AG04449 (cell line): ENCODE data around the gene NMRAL1.

Source experiments
- CTCF ChIA-PET: fragments of 350-600 bp; formaldehyde crosslinking; extraction: SDS; loops from one replicate; lab custom pipeline; 2021; ENCODE audit warnings: antibody characterized with exemption; lab: Yijun Ruan, JAX
- POLR2A ChIA-PET: fragments of 400-600, 350-600 bp; formaldehyde crosslinking; extraction: SDS; loops from one replicate; lab custom pipeline; 2020; ENCODE audit warnings: antibody characterized with exemption, inconsistent platforms; lab: Yijun Ruan, JAX
- DNase-seq: peaks from one replicate; pipeline ENCODE4 v3.0.0-alpha.2; 2010; ENCODE audit warnings: low read depth, low spot score
- H3K4me3 ChIP-seq: 2 replicates; pipeline ENCODE4 v1.5.1; 2011; ENCODE audit warnings: low read depth, mild to moderate bottlenecking, control low read depth, low read length
- CTCF ChIP-seq: IDR thresholded peaks from one replicate; pipeline ENCODE4 v1.5.1; 2011; ENCODE audit warnings: mild to moderate bottlenecking, moderate library complexity, low read length, control low read depth, inconsistent platforms; ENCODE audit not compliant: insufficient read depth; ENCODE audit errors: missing control alignments

Gene NMRAL1

GRCh38 chr16:4499196-4499555 is 24.8 kb upstream of the NMRAL1 start:
- H3K4me3 ChIP-seq: no peak overlapping the region
- ChIA-PET CTCF (interaction anchor here (0.8 to 4.7 kb wide), 7 partner anchors 8 to 125 kb away, joined by 3 to 42 read pairs (median 9); no protein-coding TSS in a partner anchor), POLR2A (no interaction called here)
- DNase-seq: no peak
- no peak for TF ChIP-seq CTCF

- no peak for DNase-seq
- no peak overlapping the region for H3K4me3 ChIP-seq
- TF ChIP-seq CTCF: no peak
- ChIA-PET CTCF (interaction anchor here (0.8 to 4.7 kb wide), 6 partner anchors 8 to 125 kb away, joined by 3 to 42 read pairs (median 8); no protein-coding TSS in a partner anchor), POLR2A (no interaction called here)
These were observed 24.2 kb upstream of the NMRAL1 start for GRCh38 chr16:4498546-4499195.

- POLR2A ChIA-PET: no interaction called here
- no peak overlapping the region for H3K4me3 ChIP-seq
- CTCF ChIA-PET: interaction anchor here (1.0 to 2.2 kb wide), 4 partner anchors 11 to 128 kb away, joined by 3 to 17 read pairs (median 3); partner anchors contain the start of gene MGRN1
- DNase-seq: no peak
- no peak for TF ChIP-seq CTCF
These were observed 21.9 kb upstream of the NMRAL1 start for GRCh38 chr16:4496305-4496704.

- no peak overlapping the region for H3K4me3 ChIP-seq
- no peak for TF ChIP-seq CTCF
- ChIA-PET POLR2A (no interaction called here), CTCF (interaction anchor here (1.3 to 7.0 kb wide), 3 partner anchors 10 to 13 kb away, joined by 3 to 57 read pairs (median 17); no protein-coding TSS in a partner anchor)
- no peak for DNase-seq
These were observed 21.3 kb upstream of the NMRAL1 start for GRCh38 chr16:4495766-4496165.

- no peak overlapping the region for H3K4me3 ChIP-seq
- ChIA-PET POLR2A (no interaction called here), CTCF (interaction anchor here (1.0 to 7.0 kb wide), 5 partner anchors 11 to 22 kb away, joined by 3 to 57 read pairs (median 4); partner anchors contain the start of gene HMOX2)
- DNase-seq: no peak
- TF ChIP-seq CTCF: no peak
These were observed 20.5 kb upstream of the NMRAL1 start for GRCh38 chr16:4494746-4495490.

- TF ChIP-seq CTCF: no peak
- no peak overlapping the region for H3K4me3 ChIP-seq
- POLR2A ChIA-PET: no interaction called here
- DNase-seq: no peak
- CTCF ChIA-PET: interaction anchor here (0.8 to 7.0 kb wide), 3 partner anchors 14 to 94 kb away, joined by 3 to 57 read pairs (median 3); partner anchors contain the start of gene HMOX2
These were observed 17.5 kb upstream of the NMRAL1 start for GRCh38 chr16:4491898-4492297.
